ENCODE data around the gene ARHGAP10.

Gene ARHGAP10

DNA sequence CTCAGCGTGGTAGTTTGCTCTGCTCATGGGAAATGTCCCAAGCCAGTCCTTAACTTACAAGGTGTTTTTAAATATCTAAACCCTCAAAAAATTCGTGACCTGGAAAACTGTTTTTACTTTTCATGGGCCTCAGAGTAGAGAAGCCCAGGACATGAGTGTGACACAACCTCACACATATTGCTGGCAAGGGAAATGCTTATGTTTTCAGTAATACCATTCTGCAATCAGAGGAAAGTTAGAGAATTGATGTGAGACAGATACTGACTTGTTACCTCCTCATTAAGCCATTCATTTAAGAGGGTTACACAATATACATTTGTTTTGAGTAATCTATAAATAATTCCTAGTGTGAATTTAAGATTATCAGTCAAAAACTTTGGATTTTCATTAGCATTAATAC lies 209.5 kb downstream of the ARHGAP10 start:
- Histone ChIP-seq H3K27ac (no peak overlapping the region), H3K36me3 (ENCODE audit: insufficient read depth, low read length) (no peaks in the 10 kb centered on the region), H3K9me3 (ENCODE audit: low read depth, low read length) (no peaks in the 10 kb centered on the region), H3K9ac (ENCODE audit: insufficient read length) (no peak overlapping the region), H3K4me3 (no peak overlapping the region)
- TF ChIP-seq POLR2AphosphoS5 (IDR thresholded peaks at IDR 0.05; ENCODE audit: borderline replicate concordance, low read depth, low read length) (no peak), FOXP2 (optimal IDR thresholded peaks at IDR 0.05; ENCODE audit: control extremely low read depth, extremely low read length, insufficient read depth) (no peak), EZH2 (IDR thresholded peaks at IDR 0.05) (no peak)
- no peak for DNase-seq (ENCODE audit: low read depth, low spot score)

DNA sequence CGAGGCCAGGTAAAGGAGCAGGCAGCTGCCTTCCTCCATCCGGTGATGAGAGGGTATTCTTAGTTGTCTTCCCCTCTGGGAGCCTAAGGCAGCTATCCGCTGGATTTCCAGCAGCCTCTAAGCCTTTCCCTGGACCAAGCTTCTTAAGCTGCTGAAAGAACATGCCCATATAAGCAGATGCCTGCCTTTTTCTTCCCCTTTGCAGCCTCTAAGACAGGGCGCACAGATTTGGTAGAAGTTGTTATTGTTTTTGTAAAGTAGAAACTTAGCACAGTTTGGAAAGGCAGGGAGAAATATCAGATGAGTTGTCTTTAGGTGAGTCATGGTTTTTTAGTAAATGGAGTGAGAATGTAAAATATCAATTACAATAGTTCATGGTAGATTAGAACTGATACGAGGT lies 210.8 kb downstream of the ARHGAP10 start:
- no peak for DNase-seq (ENCODE audit: low read depth, low spot score)
- Histone ChIP-seq H3K9me3 (ENCODE audit: low read depth, low read length) (no peaks in the 10 kb centered on the region), H3K9ac (ENCODE audit: insufficient read length) (no peak overlapping the region), H3K27ac (no peak overlapping the region), H3K4me3 (no peak overlapping the region), H3K36me3 (ENCODE audit: insufficient read depth, low read length) (no peaks in the 10 kb centered on the region)
- TF ChIP-seq POLR2AphosphoS5 (IDR thresholded peaks at IDR 0.05; ENCODE audit: borderline replicate concordance, low read depth, low read length) (no peak), EZH2 (IDR thresholded peaks at IDR 0.05) (no peak), FOXP2 (optimal IDR thresholded peaks at IDR 0.05; ENCODE audit: control extremely low read depth, extremely low read length, insufficient read depth) (no peak)

DNA sequence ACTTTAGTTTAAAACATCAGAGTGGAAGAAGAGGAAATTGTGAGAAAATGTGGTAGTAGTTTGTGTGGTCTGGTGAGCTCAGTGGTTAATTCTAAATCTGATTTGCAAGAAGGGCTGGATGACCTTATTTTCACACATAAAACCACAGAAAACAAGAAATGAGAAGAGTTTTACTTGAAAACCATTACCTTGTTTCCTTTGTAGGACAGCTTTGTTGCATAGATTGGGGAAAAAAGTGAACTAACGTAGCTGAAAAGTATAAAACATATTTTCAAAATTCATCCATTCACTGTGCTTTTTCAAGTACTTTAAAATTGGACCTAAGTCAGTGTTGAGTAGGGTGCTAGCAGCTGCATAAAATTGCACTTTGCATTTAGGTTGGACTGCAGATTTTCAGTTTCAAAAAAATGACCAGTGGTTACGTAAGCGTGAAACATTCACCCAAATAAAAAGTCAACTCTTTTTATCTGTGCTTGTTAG lies 211.3 kb downstream of the ARHGAP10 start:
- TF ChIP-seq EZH2 (IDR thresholded peaks at IDR 0.05) (no peak), POLR2AphosphoS5 (IDR thresholded peaks at IDR 0.05; ENCODE audit: borderline replicate concordance, low read depth, low read length) (no peak), FOXP2 (optimal IDR thresholded peaks at IDR 0.05; ENCODE audit: control extremely low read depth, extremely low read length, insufficient read depth) (no peak)
- DNase-seq (ENCODE audit: low read depth, low spot score), result no peak
- no peak overlapping the region for H3K4me3 ChIP-seq
- no peak overlapping the region for H3K27ac ChIP-seq
- H3K9ac ChIP-seq (ENCODE audit: insufficient read length), result no peak overlapping the region
- no peaks in the 10 kb centered on the region for H3K36me3 ChIP-seq (ENCODE audit: insufficient read depth, low read length)
- no peaks in the 10 kb centered on the region for H3K9me3 ChIP-seq (ENCODE audit: low read depth, low read length)

DNA sequence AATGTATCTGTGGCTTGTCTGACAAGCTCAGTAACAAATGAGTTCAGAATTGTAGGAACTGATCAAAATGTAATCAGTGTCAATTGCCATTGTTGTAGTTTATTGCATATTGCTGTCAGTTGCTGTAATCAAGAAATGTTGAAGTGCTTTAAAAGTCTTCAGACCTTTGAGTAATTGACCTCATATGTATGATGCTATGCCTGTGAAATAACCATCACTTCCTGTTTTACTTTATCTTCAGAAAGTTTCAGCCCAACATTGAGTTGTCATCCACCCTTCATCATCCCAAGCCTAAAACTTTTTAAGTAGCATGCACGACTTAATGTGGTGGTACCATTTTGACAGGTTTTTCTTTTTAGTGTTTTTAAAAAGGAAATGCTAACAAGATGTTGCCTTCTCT lies 212.4 kb downstream of the ARHGAP10 start:
- H3K4me3 ChIP-seq, result no peak overlapping the region
- no peak overlapping the region for H3K9ac ChIP-seq (ENCODE audit: insufficient read length)

DNA sequence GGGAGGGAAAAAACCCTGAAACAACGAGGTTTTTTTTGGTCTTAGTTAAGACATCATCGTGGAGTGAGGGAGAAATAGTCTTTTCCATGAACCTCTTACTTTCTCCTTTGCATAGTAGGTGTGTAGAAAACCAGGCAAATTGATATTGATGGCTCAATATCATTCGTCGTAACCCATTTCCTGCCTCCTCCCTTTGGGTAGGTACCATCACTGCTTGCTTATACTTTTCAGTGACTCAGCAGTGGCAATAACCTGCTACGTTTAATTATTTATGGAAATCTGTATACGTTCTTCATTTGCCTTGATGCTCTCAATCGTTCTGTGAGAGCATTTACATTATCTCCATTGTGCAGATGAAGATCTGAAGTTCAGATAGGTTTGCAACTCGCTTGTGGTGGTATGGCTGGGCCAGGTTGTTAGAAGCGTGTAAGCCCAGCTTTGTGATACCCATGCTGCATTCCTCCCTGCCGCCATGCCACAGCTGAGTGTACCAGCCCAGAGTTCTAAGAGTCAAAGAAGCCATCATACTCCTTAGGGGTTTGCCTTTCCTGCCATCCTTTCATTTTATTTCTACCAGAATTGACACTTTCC lies 212.9 kb downstream of the ARHGAP10 start:
- DNase-seq (ENCODE audit: low read depth, low spot score), result no peak
- Histone ChIP-seq H3K9me3 (ENCODE audit: low read depth, low read length) (no peaks in the 10 kb centered on the region), H3K4me3 (no peak overlapping the region), H3K36me3 (ENCODE audit: insufficient read depth, low read length) (no peaks in the 10 kb centered on the region), H3K27ac (no peak overlapping the region), H3K9ac (ENCODE audit: insufficient read length) (no peak overlapping the region)
- TF ChIP-seq POLR2AphosphoS5 (IDR thresholded peaks at IDR 0.05; ENCODE audit: borderline replicate concordance, low read depth, low read length), result no peak
- TF ChIP-seq EZH2 (IDR thresholded peaks at IDR 0.05), result no peak

More for the DNA sequence above, 212.4 kb downstream of the ARHGAP10 start:
- TF ChIP-seq EZH2 (IDR thresholded peaks at IDR 0.05) (no peak), FOXP2 (optimal IDR thresholded peaks at IDR 0.05; ENCODE audit: control extremely low read depth, extremely low read length, insufficient read depth) (no peak), POLR2AphosphoS5 (IDR thresholded peaks at IDR 0.05; ENCODE audit: borderline replicate concordance, low read depth, low read length) (no peak)
- no peak for DNase-seq (ENCODE audit: low read depth, low spot score)
- Histone ChIP-seq H3K36me3 (ENCODE audit: insufficient read depth, low read length) (no peaks in the 10 kb centered on the region), H3K9me3 (ENCODE audit: low read depth, low read length) (no peaks in the 10 kb centered on the region), H3K27ac (no peak overlapping the region)

DNA sequence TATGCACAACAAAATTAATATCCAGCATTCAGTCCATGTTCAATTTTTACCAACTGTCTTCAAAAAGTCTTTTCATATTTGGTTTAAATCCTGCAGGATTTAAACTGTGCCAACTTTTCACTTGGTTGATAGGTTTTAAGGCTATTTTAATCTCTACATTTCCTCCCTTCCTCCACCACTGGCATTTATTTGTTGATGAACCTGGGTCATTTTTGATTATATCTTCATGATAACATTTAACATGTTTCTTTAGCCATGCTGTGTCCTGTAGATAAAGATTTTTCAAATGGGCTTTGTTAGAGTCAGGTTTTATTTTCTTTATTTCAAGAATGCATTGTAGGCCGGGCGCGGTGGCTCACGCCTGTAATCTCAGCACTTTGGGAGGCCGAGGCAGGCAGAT lies 216.4 kb downstream of the ARHGAP10 start:
- Histone ChIP-seq H3K36me3 (ENCODE audit: insufficient read depth, low read length) (peaks cover 4% of the 10 kb centered on the region; the same call in 1 of the 2 replicates), H3K9ac (ENCODE audit: insufficient read length) (no peak overlapping the region), H3K9me3 (ENCODE audit: low read depth, low read length) (no peaks in the 10 kb centered on the region), H3K27ac (no peak overlapping the region), H3K4me3 (no peak overlapping the region)
- TF ChIP-seq FOXP2 (optimal IDR thresholded peaks at IDR 0.05; ENCODE audit: control extremely low read depth, extremely low read length, insufficient read depth) (no peak), POLR2AphosphoS5 (IDR thresholded peaks at IDR 0.05; ENCODE audit: borderline replicate concordance, low read depth, low read length) (no peak), EZH2 (IDR thresholded peaks at IDR 0.05) (no peak)
- DNase-seq (ENCODE audit: low read depth, low spot score), result no peak

DNA sequence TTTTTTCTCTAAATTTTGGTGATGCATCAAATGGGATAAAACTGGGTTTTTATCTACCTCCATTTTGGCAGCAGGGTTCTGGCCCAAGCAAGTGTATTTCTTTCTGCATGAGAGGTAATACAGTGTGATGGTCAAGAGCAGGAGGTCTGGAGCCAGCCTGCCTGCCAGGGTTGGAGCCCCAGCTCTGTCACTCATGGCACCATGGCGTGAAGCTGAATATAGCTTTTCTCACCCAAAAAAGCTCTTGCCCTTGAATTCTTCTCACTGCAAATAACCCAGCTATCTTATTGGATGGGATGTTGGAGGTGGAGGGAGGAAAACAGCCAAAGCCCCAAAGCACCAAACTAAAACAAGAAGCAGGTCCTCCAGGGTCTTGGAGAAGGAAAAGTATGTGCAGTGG lies 218.4 kb downstream of the ARHGAP10 start:
- no peaks in the 10 kb centered on the region for H3K9me3 ChIP-seq (ENCODE audit: low read depth, low read length)
- no peak for DNase-seq (ENCODE audit: low read depth, low spot score)
- H3K36me3 ChIP-seq (ENCODE audit: insufficient read depth, low read length), result peaks cover 4% of the 10 kb centered on the region; the same call in 1 of the 2 replicates
- TF ChIP-seq FOXP2 (optimal IDR thresholded peaks at IDR 0.05; ENCODE audit: control extremely low read depth, extremely low read length, insufficient read depth) (no peak), POLR2AphosphoS5 (IDR thresholded peaks at IDR 0.05; ENCODE audit: borderline replicate concordance, low read depth, low read length) (no peak), EZH2 (IDR thresholded peaks at IDR 0.05) (no peak)
- H3K9ac ChIP-seq (ENCODE audit: insufficient read length), result no peak overlapping the region
- H3K27ac ChIP-seq, result peak overlapping the region; percentile 43; the same call in 1 of the 2 replicates
- no peak overlapping the region for H3K4me3 ChIP-seq

DNA sequence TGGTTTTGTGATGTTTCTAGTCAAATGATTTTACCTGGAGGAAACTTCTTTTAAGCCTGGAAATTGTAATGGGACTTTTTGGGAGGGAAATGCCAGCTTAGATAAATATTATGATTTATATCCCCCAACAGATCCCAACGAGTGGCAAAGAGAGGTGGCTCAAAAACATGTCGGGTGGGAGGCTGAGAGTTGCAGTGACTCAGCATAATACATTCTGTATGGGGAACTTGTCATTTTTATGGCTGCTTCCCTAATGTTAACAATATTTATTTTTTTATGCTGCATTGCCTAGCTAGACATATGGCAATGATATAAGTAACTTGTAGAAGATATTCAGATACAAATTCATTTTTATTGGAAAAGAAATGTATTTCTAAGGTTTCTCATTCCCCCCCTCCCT lies 219.0 kb downstream of the ARHGAP10 start:
- DNase-seq (ENCODE audit: low read depth, low spot score), result no peak
- H3K4me3 ChIP-seq, result no peak overlapping the region
- no peak overlapping the region for H3K9ac ChIP-seq (ENCODE audit: insufficient read length)
- no peak for TF ChIP-seq FOXP2 (optimal IDR thresholded peaks at IDR 0.05; ENCODE audit: control extremely low read depth, extremely low read length, insufficient read depth)
- peaks cover 4% of the 10 kb centered on the region; the same call in 1 of the 2 replicates for H3K36me3 ChIP-seq (ENCODE audit: insufficient read depth, low read length)
- H3K27ac ChIP-seq, result peak overlapping the region; percentile 43
- H3K9me3 ChIP-seq (ENCODE audit: low read depth, low read length), result no peaks in the 10 kb centered on the region

DNA sequence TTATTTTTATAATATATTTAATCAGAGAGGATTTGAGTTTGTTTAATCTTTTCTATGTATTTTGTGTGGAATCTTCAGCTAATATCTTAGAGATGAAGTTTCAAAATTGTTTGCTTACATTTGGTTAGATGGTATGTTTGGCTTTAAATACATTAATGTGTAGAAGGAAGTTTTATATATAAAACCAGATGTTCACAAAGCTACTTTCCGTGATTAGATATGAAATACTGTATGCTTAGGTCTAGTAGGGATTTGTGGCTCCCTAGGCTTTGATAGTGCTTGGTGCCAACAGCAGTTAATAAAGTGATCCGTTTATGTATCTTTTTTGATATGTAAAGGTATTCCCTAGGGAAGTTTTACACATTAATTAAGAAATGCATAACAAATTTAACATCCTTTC lies 223.0 kb downstream of the ARHGAP10 start:
- no peak for DNase-seq (ENCODE audit: low read depth, low spot score)
- peaks cover 4% of the 10 kb centered on the region; the same call in 1 of the 2 replicates for H3K36me3 ChIP-seq (ENCODE audit: insufficient read depth, low read length)

More for the DNA sequence above, 223.0 kb downstream of the ARHGAP10 start:
- no peak overlapping the region for H3K27ac ChIP-seq
- H3K9me3 ChIP-seq (ENCODE audit: low read depth, low read length), result no peaks in the 10 kb centered on the region
- TF ChIP-seq EZH2 (IDR thresholded peaks at IDR 0.05) (no peak), FOXP2 (optimal IDR thresholded peaks at IDR 0.05; ENCODE audit: control extremely low read depth, extremely low read length, insufficient read depth) (no peak), POLR2AphosphoS5 (IDR thresholded peaks at IDR 0.05; ENCODE audit: borderline replicate concordance, low read depth, low read length) (no peak)
- no peak overlapping the region for H3K9ac ChIP-seq (ENCODE audit: insufficient read length)
- H3K4me3 ChIP-seq, result no peak overlapping the region
